ENCODE results near the gene EFCAB14.
"Not testable (repeated sequence)": the region's sequence is repeated elsewhere in the genome, so short reads cannot be mapped to it uniquely, and the experiment has no call there.

EFCAB14 gene

GRCh38 chr1:46654012-46654411, 64.9 kb downstream of the EFCAB14 start:
- no peak for DNase-seq (ENCODE audit: low read depth in 2 of 2)

GRCh38 chr1:46653405-46653958, 65.4 kb downstream of the EFCAB14 start:
- DNase-seq (ENCODE audit: low read depth in 2 of 2): no peak

- no peak for DNase-seq (ENCODE audit: low read depth in 2 of 2)
Observed at GRCh38 chr1:46652321-46653100, 66.4 kb downstream of the EFCAB14 start.

GRCh38 chr1:46651152-46651551, 67.8 kb downstream of the EFCAB14 start:
- not testable (repeated sequence) for DNase-seq (ENCODE audit: low read depth in 2 of 2)

- DNase-seq (ENCODE audit: low read depth in 2 of 2): no peak
Observed at GRCh38 chr1:46650491-46650890, 68.4 kb downstream of the EFCAB14 start.

- no peak for DNase-seq (ENCODE audit: low read depth in 2 of 2)
Observed at GRCh38 chr1:46649764-46650163, 69.2 kb downstream of the EFCAB14 start.

- DNase-seq (ENCODE audit: low read depth in 2 of 2): no peak
Observed at GRCh38 chr1:46647611-46648010, 71.3 kb downstream of the EFCAB14 start.

- no peak for DNase-seq (ENCODE audit: low read depth in 2 of 2)
Observed at GRCh38 chr1:46646844-46647243, 72.1 kb downstream of the EFCAB14 start.

- no peak for DNase-seq (ENCODE audit: low read depth in 2 of 2)
Observed at GRCh38 chr1:46646331-46646730, 72.6 kb downstream of the EFCAB14 start.

GRCh38 chr1:46645815-46646214, 73.1 kb downstream of the EFCAB14 start:
- DNase-seq (ENCODE audit: low read depth in 2 of 2): no peak

- no peak for DNase-seq (ENCODE audit: low read depth in 2 of 2)
Observed at GRCh38 chr1:46643368-46643775, 75.5 kb downstream of the EFCAB14 start.

GRCh38 chr1:46642115-46642680, 76.7 kb downstream of the EFCAB14 start:
- DNase-seq (ENCODE audit: low read depth in 2 of 2): no peak

- no peak for DNase-seq (ENCODE audit: low read depth in 2 of 2)
Observed at GRCh38 chr1:46639547-46639946, 79.4 kb downstream of the EFCAB14 start.

GRCh38 chr1:46638921-46639320, 80.0 kb downstream of the EFCAB14 start:
- no peak for DNase-seq (ENCODE audit: low read depth in 2 of 2)

- DNase-seq (ENCODE audit: low read depth in 2 of 2): no peak
Observed at GRCh38 chr1:46637444-46638083, 81.3 kb downstream of the EFCAB14 start.

- DNase-seq (ENCODE audit: low read depth in 2 of 2): no peak
Observed at GRCh38 chr1:46635205-46635604, 83.7 kb downstream of the EFCAB14 start.

- DNase-seq (ENCODE audit: low read depth in 2 of 2): no peak
Observed at GRCh38 chr1:46630719-46631118, 88.2 kb downstream of the EFCAB14 start.
